ENCODE measurements around the gene UTP15. TPM values are rescaled to one million over a fixed set of nuclear protein-coding genes. Genes with fewer than 3 reads are reported as not detected.

UTP15 gene
- total and polyA plus RNA-seq, 2 donors (not counting 3 experiments of a cell fraction or from before 2014, with no cell fraction given) = 11.7 to 25.2 TPM

DNA sequence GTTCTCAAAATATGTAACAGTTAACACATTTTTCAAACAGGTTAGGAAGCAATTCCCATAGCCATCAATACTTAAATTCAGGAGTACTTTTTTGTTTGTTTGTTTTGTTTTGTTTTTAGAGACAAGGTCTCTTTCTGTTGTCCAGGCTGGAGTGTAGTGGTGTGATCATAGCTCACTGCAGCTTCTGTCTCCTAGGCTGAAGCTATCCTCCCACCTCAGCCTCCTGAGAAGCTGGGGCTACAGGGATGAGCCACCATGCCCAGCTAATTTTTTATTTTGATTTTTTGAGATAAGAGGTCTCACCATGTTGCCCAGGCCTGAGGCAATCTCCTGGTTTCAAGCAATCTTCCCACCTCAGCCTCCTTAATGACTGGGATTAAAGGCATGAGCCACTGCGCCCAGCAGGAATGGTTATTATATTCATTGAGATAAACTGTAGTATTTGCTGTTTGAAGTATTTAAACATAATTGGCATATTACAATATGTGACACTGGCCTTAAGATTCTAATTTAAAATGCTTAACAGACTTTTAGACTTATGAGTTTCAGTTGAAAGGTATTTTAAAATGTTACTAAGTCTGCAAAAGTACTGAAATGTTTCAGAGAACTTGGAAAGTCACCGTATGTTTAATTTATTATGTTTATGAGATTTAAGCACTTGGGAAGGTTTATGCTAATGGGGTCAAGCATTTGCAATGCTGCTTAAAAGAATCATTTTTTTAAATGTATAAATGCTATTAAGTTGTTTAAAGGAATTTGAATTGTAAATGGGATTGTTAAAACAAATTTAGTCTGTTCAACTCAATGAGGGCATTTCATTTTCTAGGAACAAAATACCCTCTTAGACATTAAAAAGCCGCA lies 17.0 kb downstream of the UTP15 start:
- dilution Hi-C loops (cut with MboI; ENCODE audit: extremely low pct_ligation_motif_present, low sequenced_read_pairs) (no loop called here), intact Hi-C loops (cut with micrococcal nuclease) (no loop called here)
- Histone ChIP-seq H3K4me2 (ENCODE audit: insufficient read depth, low read length) (no peak overlapping the region), H2AFZ (ENCODE audit: low read depth, low read length) (no peak overlapping the region), H3K4me3 (replicated peaks in 1 of 3; ENCODE audit: insufficient read depth in 1 of 3, low read depth in 1 of 3, low read length in 3 of 3) (no peak overlapping the region), H4K20me1 (replicated peaks; ENCODE audit: control insufficient read depth, extremely low read depth, insufficient read depth, low read length) (no peaks in the 10 kb centered on the region), H3K27ac (ENCODE audit: insufficient read depth, low read depth, low read length) (no peak overlapping the region), H3K9me3 (replicated peaks; ENCODE audit: control insufficient read depth, insufficient read depth, low read length) (no peaks in the 10 kb centered on the region), H3K9me1 (replicated peaks; ENCODE audit: control insufficient read depth, extremely low read depth, insufficient read depth, low read length) (no peaks in the 10 kb centered on the region), H3K36me3 (ENCODE audit: control insufficient read depth in 2 of 2, extremely low read depth in 1 of 2, insufficient read depth in 2 of 2, low read length in 2 of 2) (peaks cover 3 to 10% of the 10 kb centered on the region in 2 experiments), H3K4me1 (ENCODE audit: control insufficient read depth, extremely low read depth, insufficient read depth, low read length) (no peaks in the 10 kb centered on the region), H3K27me3 (ENCODE audit: control insufficient read depth in 2 of 2, insufficient read depth in 2 of 2, low read length in 2 of 2) (no peaks in the 10 kb centered on the region), H3K9ac (replicated peaks; ENCODE audit: extremely low read depth, insufficient read depth, low read length) (no peak overlapping the region), H3K79me2 (ENCODE audit: control insufficient read depth, insufficient read depth, low read length) (no peaks in the 10 kb centered on the region)
- no peak for FAIRE-seq
- no peak for DNase-seq (ENCODE audit: low read depth, low spot score)
- no TSS peak for BruUV-seq (replicated peaks)
- CTCF ChIA-PET = interaction anchor here (0.8 to 1.5 kb wide), 2 partner anchors 9 to 212 kb away, joined by 3 to 8 read pairs; no protein-coding TSS in a partner anchor
- TF ChIP-seq POLR2AphosphoS5 (IDR thresholded peaks at IDR 0.05; ENCODE audit: insufficient read depth, low read depth, low read length) (no peak), JUN (IDR thresholded peaks at IDR 0.05; ENCODE audit: borderline replicate concordance, insufficient read depth, insufficient read length, low read depth) (no peak), FOS (IDR thresholded peaks at IDR 0.05; ENCODE audit: borderline replicate concordance, insufficient read depth, low read length) (no peak), MYC (IDR thresholded peaks at IDR 0.05; ENCODE audit: low read depth, low read length) (no peak), GATA2 (IDR thresholded peaks at IDR 0.05; ENCODE audit: insufficient read depth, insufficient read length, low read depth, low read length) (no peak), POLR2A (IDR thresholded peaks at IDR 0.05; ENCODE audit: low read depth, low read length) (no peak), EZH2 (IDR thresholded peaks at IDR 0.05; ENCODE audit: borderline replicate concordance, low read depth, low read length, severe bottlenecking) (no peak)
- TF ChIP-seq, protein P1, sequence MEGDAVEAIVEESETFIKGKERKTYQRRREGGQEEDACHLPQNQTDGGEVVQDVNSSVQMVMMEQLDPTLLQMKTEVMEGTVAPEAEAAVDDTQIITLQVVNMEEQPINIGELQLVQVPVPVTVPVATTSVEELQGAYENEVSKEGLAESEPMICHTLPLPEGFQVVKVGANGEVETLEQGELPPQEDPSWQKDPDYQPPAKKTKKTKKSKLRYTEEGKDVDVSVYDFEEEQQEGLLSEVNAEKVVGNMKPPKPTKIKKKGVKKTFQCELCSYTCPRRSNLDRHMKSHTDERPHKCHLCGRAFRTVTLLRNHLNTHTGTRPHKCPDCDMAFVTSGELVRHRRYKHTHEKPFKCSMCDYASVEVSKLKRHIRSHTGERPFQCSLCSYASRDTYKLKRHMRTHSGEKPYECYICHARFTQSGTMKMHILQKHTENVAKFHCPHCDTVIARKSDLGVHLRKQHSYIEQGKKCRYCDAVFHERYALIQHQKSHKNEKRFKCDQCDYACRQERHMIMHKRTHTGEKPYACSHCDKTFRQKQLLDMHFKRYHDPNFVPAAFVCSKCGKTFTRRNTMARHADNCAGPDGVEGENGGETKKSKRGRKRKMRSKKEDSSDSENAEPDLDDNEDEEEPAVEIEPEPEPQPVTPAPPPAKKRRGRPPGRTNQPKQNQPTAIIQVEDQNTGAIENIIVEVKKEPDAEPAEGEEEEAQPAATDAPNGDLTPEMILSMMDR (IDR thresholded peaks at IDR 0.05; ENCODE audit: extremely low read depth in 1 of 2, insufficient read depth in 1 of 2, low read depth in 1 of 2, low read length in 2 of 2) = no peak
- POLR2A ChIA-PET = no interaction called here

All from endothelial cell of umbilical vein (primary cell).